Sigmoid colon (tissue), 7 donors: Measurements from ENCODE around the gene TUBGCP4. TPM values are rescaled to one million over a fixed set of nuclear protein-coding genes. Genes with fewer than 3 reads are reported as not detected.

Experiments used
- DNase-seq: peaks from one replicate; pipeline ENCODE4 v3.0.0-alpha.2; 2019
- H3K27ac ChIP-seq, 4 donors: fragments of 200-600 bp; sonication (generic); one replicate each; pipeline ENCODE4 v1.5.1; 2016 to 2019; ENCODE audit warnings: mild to moderate bottlenecking in 1 of 4
- H3K27me3 ChIP-seq, 3 donors: fragments of 200-600 bp; sonication (generic); one replicate each; pipeline ENCODE4 v1.5.1; 2019; ENCODE audit warnings: mild to moderate bottlenecking in 1 of 3
- H3K36me3 ChIP-seq, 4 donors: fragments of 200-600 bp; sonication (generic); one replicate each; pipeline ENCODE4 v1.5.1; 2016 to 2019
- H3K4me1 ChIP-seq, 4 donors: fragments of 200-600 bp; sonication (generic); one replicate each; pipeline ENCODE4 v1.5.1; 2017 to 2019
- H3K4me3 ChIP-seq, 4 donors: fragments of 200-600 bp; sonication (generic); one replicate each; pipeline ENCODE4 v1.5.1; 2017 to 2019; ENCODE audit warnings: mild to moderate bottlenecking in 2 of 4, moderate library complexity in 1 of 4
- H3K9me3 ChIP-seq, 4 donors: fragments of 200-600 bp in 3 of 4; sonication (generic) in 3 of 4; one replicate each; pipeline versions ENCODE4 v1.5.1 to v1.6.1; 2013 to 2019
- EP300 ChIP-seq, 4 donors: sonication (generic); formaldehyde crosslinking; IDR thresholded peaks; one replicate each; pipeline ENCODE4 v1.6.1; 2017; ENCODE audit warnings: antibody characterized with exemption in 4 of 4
- POLR2A ChIP-seq, 2 donors: fragments of 450-650 bp; IDR thresholded peaks; one replicate each; pipeline ENCODE4 v1.6.1; 2016; ENCODE audit warnings: antibody characterized with exemption in 2 of 2, mild to moderate bottlenecking in 2 of 2, moderate library complexity in 2 of 2
- POLR2AphosphoS5 ChIP-seq, 4 donors: sonication (generic); formaldehyde crosslinking; IDR thresholded peaks; one replicate each; pipeline ENCODE4 v1.6.1; 2017; ENCODE audit warnings: antibody characterized with exemption in 4 of 4
- WGBS, 2 donors: extraction: QIAGEN DNeasy Blood & Tissue Kit; methylation state at CpG; one replicate each; pipeline ENCODE4 v1.1.7; 2013; 5-methylcytosine and 5-hydroxymethylcytosine counted together
- intact Hi-C: fragments of 100-400 bp; cut with DNase I; formaldehyde crosslinking; loops from one replicate; pipeline ENCODE4 v1.15.1; 2023
- polyA plus RNA-seq, 3 donors: library from polyadenylated mRNA; stranded (reverse); fragments of 200-250 nt; gene quantifications; one replicate each; pipeline ENCODE4 v1.2.3, GENCODE V29; 2013
- total RNA-seq, 4 donors: library from RNA; depleted of rRNA; stranded (reverse); fragments of >200 nt; gene quantifications; one replicate each; pipeline ENCODE4 v1.1.0, GENCODE V29; 2016
- TF ChIP-seq, protein P1 (sequence below), 4 experiments: fragments of 450-650 bp in 3 of 4; fragments of 200-600 bp in 1 of 4; IDR thresholded peaks; one replicate each; pipeline ENCODE4 v1.5.1; 2016 to 2019; ENCODE audit warnings: antibody characterized with exemption in 4 of 4, mild to moderate bottlenecking in 3 of 4, moderate library complexity in 2 of 4
- donor health status: healthy with polysubstance abuse.
- donor health status: Bipolar disorder and iron deficiency.
- donor health status: healthy.

Gene TUBGCP4
- total and polyA plus RNA-seq, 7 donors = 1.8 to 14.6 (median 11.2) TPM

GRCh38 chr15:43376017-43376705 is 5.3 kb downstream of the TUBGCP4 start:
- H3K9me3 ChIP-seq = no peaks in the 10 kb centered on the region
- H3K27me3 ChIP-seq = no peaks in the 10 kb centered on the region
- intact Hi-C loops = no loop called here
- no peak for DNase-seq
- TF ChIP-seq POLR2A (IDR thresholded peaks at IDR 0.05) (no peak), EP300 (IDR thresholded peaks at IDR 0.05) (no peak), POLR2AphosphoS5 (IDR thresholded peaks at IDR 0.05) (no peak)
- TF ChIP-seq, protein P1, sequence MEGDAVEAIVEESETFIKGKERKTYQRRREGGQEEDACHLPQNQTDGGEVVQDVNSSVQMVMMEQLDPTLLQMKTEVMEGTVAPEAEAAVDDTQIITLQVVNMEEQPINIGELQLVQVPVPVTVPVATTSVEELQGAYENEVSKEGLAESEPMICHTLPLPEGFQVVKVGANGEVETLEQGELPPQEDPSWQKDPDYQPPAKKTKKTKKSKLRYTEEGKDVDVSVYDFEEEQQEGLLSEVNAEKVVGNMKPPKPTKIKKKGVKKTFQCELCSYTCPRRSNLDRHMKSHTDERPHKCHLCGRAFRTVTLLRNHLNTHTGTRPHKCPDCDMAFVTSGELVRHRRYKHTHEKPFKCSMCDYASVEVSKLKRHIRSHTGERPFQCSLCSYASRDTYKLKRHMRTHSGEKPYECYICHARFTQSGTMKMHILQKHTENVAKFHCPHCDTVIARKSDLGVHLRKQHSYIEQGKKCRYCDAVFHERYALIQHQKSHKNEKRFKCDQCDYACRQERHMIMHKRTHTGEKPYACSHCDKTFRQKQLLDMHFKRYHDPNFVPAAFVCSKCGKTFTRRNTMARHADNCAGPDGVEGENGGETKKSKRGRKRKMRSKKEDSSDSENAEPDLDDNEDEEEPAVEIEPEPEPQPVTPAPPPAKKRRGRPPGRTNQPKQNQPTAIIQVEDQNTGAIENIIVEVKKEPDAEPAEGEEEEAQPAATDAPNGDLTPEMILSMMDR (IDR thresholded peaks at IDR 0.05) = peak in 3 of 4 experiments; percentile 31 to 60 (median 37)
- peaks cover 0 to 43% (median 2%) of the 10 kb centered on the region in 4 donors for H3K36me3 ChIP-seq
- peaks cover 0 to 12% (median 11%) of the 10 kb centered on the region in 4 donors for H3K4me1 ChIP-seq
- 79 to 90% methylated on average over 13 of the region's 13 CpGs for WGBS, 2 donors
- H3K4me3 ChIP-seq = no peak overlapping the region
- H3K27ac ChIP-seq = no peak overlapping the region

DNA sequence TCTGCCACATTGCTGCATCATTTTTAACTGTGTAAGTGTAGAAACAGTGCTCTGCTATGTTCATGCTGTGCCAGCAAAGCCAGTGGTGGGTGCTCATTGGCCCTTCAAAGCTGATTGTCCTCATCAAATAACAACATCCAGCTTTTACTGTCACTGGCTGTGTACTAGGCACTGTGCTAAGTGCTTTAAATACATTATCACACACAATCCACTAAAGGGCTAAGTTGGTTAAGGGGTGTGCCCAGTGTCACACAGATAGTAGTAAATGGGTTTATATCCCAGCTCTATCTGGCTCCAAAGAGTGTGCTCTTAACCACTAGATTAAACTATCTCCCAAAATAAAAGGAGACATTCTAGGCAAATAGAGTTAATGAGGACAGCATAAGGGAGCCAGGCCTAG is 7.7 kb downstream of the TUBGCP4 start:
- no peaks in the 10 kb centered on the region for H3K9me3 ChIP-seq
- DNase-seq = no peak
- intact Hi-C loops = no loop called here
- no peak for TF ChIP-seq POLR2AphosphoS5 (IDR thresholded peaks at IDR 0.05)
- TF ChIP-seq, protein P1 (IDR thresholded peaks at IDR 0.05) = no peak
- no peak for TF ChIP-seq EP300 (IDR thresholded peaks at IDR 0.05)
- TF ChIP-seq POLR2A (IDR thresholded peaks at IDR 0.05) = no peak
- H3K36me3 ChIP-seq = peaks cover 5 to 61% (median 6%) of the 10 kb centered on the region in 4 donors
- no peak overlapping the region for H3K27ac ChIP-seq
- no peak overlapping the region for H3K4me3 ChIP-seq
- no peaks in the 10 kb centered on the region for H3K4me1 ChIP-seq
- no peaks in the 10 kb centered on the region for H3K27me3 ChIP-seq

GRCh38 chr15:43382310-43382709 is 11.4 kb downstream of the TUBGCP4 start:
- WGBS, 2 donors = 95 to 97% methylated on average over 4 of the region's 4 CpGs
- no peaks in the 10 kb centered on the region for H3K9me3 ChIP-seq
- H3K36me3 ChIP-seq = peaks cover 14 to 89% (median 23%) of the 10 kb centered on the region in 4 donors
- TF ChIP-seq, protein P1 (IDR thresholded peaks at IDR 0.05) = no peak
- TF ChIP-seq EP300 (IDR thresholded peaks at IDR 0.05) (no peak), POLR2A (IDR thresholded peaks at IDR 0.05) (no peak), POLR2AphosphoS5 (IDR thresholded peaks at IDR 0.05) (no peak)
- H3K27ac ChIP-seq = no peak overlapping the region
- no peak overlapping the region for H3K4me3 ChIP-seq
- no peak for DNase-seq
- no peaks in the 10 kb centered on the region for H3K27me3 ChIP-seq
- H3K4me1 ChIP-seq = no peaks in the 10 kb centered on the region
- intact Hi-C loops = no loop called here

- TF ChIP-seq, protein P1 (IDR thresholded peaks at IDR 0.05) = no peak
- TF ChIP-seq EP300 (IDR thresholded peaks at IDR 0.05) (no peak), POLR2A (IDR thresholded peaks at IDR 0.05) (no peak), POLR2AphosphoS5 (IDR thresholded peaks at IDR 0.05) (no peak)
- Histone ChIP-seq H3K36me3 (peaks cover 14 to 89% (median 28%) of the 10 kb centered on the region in 4 donors), H3K4me3 (no peak overlapping the region), H3K27me3 (no peaks in the 10 kb centered on the region), H3K4me1 (no peaks in the 10 kb centered on the region), H3K9me3 (no peaks in the 10 kb centered on the region), H3K27ac (no peak overlapping the region)
- 76 to 79% methylated on average over 2 of the region's 2 CpGs for WGBS, 2 donors
- intact Hi-C loops = no loop called here
- no peak for DNase-seq
Observed at GRCh38 chr15:43383070-43383469, 12.2 kb downstream of the TUBGCP4 start.
